ENCODE data around the gene GJB2. TPM values are rescaled to one million over a fixed set of nuclear protein-coding genes. Genes with fewer than 3 reads are reported as not detected.

The GJB2 gene
- total RNA-seq, 2 experiments from 2014 or later = 0.19 to 0.25 TPM

DNA sequence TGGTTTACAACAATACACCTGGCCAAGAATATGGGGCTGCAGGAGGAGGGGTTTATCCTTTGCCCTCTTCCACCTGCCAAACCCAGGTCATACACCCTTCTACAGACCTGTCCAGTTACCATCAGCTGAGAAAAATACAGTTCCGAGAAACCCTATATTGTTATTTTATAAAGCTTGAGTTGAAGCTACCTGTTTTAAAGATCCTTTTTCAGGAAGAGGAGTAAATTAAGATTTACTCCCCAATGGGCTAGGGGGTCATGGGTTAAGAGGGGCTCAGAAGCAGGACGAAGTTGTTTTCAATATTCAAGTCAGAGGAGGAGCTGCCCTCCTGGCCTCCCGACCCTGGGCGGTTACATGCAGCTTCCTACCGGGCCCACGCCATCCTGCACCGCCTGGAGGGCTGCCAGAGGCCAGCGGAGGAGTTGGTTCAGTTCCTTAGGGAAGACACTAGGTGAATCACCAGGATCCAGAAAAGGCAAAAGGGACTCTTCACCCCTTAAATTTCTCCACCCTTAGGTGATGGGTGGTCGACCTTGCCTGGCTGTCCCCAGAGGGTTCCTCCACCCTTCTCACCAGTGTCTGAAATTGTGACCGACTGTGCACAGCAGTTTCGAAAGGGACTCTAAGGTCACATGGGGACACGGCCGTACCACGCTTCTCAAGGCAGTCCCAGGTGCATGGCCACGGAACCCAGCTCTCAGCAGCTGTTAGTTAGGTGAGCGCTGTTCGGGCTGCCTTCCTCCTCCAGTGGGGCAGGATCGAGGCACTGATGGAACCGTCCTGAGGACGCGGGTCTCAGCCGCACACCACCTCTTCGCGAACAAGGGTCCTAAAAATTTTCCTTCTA is 1.2 kb downstream of the GJB2 start:
- CTCF ChIA-PET = interaction anchor here (1.3 kb wide), 1 partner anchor 10 kb away, joined by 3 read pairs; no protein-coding TSS in a partner anchor
- H3K9me3 Mint-ChIP-seq = no peaks in the 10 kb centered on the region
- H3K4me1 ChIP-seq (ENCODE audit: insufficient read depth, low read length) = peaks cover 28% of the 10 kb centered on the region
- H3K4me3 ChIP-seq (ENCODE audit: low read length) = peak overlapping the region; percentile 44
- peak; percentile 19 for ATAC-seq (ENCODE audit: poor library complexity)
- H3K4me3 Mint-ChIP-seq = peak overlapping the region; percentile 75
- H3K9me3 ChIP-seq (ENCODE audit: control insufficient read depth in 1 of 2, insufficient read depth in 1 of 2, low read length in 2 of 2) = peaks cover 0 to 17% of the 10 kb centered on the region in 2 experiments
- H3K27ac ChIP-seq (ENCODE audit: low read depth in 1 of 2, low read length in 2 of 2) = no peak overlapping the region
- H3K27me3 ChIP-seq (ENCODE audit: control insufficient read depth in 1 of 2, insufficient read depth in 2 of 2, low read length in 2 of 2) = peaks cover 41 to 59% of the 10 kb centered on the region in 2 experiments
- TF ChIP-seq, protein P1, sequence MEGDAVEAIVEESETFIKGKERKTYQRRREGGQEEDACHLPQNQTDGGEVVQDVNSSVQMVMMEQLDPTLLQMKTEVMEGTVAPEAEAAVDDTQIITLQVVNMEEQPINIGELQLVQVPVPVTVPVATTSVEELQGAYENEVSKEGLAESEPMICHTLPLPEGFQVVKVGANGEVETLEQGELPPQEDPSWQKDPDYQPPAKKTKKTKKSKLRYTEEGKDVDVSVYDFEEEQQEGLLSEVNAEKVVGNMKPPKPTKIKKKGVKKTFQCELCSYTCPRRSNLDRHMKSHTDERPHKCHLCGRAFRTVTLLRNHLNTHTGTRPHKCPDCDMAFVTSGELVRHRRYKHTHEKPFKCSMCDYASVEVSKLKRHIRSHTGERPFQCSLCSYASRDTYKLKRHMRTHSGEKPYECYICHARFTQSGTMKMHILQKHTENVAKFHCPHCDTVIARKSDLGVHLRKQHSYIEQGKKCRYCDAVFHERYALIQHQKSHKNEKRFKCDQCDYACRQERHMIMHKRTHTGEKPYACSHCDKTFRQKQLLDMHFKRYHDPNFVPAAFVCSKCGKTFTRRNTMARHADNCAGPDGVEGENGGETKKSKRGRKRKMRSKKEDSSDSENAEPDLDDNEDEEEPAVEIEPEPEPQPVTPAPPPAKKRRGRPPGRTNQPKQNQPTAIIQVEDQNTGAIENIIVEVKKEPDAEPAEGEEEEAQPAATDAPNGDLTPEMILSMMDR (IDR thresholded peaks at IDR 0.05) = no peak
- H3K36me3 ChIP-seq (ENCODE audit: insufficient read depth, low read length) = no peaks in the 10 kb centered on the region
- POLR2A ChIA-PET = interaction anchor here (0.8 to 1.7 kb wide), 2 partner anchors 9 to 284 kb away, joined by 3 to 7 read pairs; no protein-coding TSS in a partner anchor
- H3K27me3 Mint-ChIP-seq = peaks cover 49% of the 10 kb centered on the region
- no peak overlapping the region for H3K27ac Mint-ChIP-seq
- peaks cover 20% of the 10 kb centered on the region for H3K4me1 Mint-ChIP-seq (ENCODE audit: low read depth)
- peak in 1 of 14 experiments; percentile 27 for DNase-seq
- no peaks in the 10 kb centered on the region for H3K36me3 Mint-ChIP-seq (ENCODE audit: low read depth)
- intact Hi-C loops (cut with DNase I, micrococcal nuclease) = loop anchor here (5.0 to 10.0 kb wide), 4 partner anchors 513 to 736 kb away; partner anchors contain the start of gene IL17D (in 1 of the 2)

DNA sequence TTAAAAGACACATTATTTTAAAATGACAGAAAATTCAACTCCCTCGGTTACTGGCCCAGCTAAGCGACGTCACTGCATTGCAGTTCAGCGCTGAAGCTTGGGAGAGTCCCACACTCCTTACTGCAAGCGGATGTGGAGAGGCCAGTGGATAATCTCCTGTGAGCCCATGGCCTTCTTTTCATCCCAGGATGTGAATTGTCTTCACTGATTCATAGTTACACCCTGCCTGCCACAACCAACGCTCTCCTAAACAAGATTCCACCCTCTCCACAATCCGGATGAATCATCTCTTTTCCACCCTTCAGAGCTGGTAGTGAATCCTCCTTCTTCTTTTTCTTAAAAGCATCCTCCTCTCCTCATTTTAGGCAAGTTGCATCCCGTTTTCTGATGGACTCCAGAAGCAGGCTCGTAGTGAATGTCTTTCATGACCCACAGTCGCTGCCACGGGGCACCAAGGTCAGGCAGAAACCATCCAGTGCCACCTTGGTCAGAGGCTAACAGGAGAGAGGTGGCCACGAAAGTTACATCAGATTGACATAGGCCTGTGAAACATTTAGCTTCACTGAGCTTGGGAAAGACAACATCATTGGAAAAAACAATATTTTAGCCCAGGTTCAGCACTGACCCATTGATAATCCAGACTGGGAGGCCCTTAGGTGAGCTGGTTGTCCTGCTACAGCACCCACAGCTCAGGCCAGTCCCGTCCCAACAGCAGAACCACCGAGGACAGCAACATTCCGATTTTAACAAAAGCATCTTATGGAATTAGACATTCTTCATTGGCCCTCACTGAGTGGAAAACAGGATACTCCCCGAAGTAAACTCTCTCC is 2.0 kb downstream of the GJB2 start:
- Histone ChIP-seq H3K36me3 (ENCODE audit: insufficient read depth, low read length) (no peaks in the 10 kb centered on the region), H3K9me3 (ENCODE audit: control insufficient read depth in 1 of 2, insufficient read depth in 1 of 2, low read length in 2 of 2) (peaks cover 0 to 17% of the 10 kb centered on the region in 2 experiments), H3K4me3 (ENCODE audit: low read length) (no peak overlapping the region), H3K27ac (ENCODE audit: low read depth in 1 of 2, low read length in 2 of 2) (no peak overlapping the region), H3K4me1 (ENCODE audit: insufficient read depth, low read length) (peaks cover 28% of the 10 kb centered on the region), H3K27me3 (ENCODE audit: control insufficient read depth in 1 of 2, insufficient read depth in 2 of 2, low read length in 2 of 2) (peaks cover 37 to 51% of the 10 kb centered on the region in 2 experiments)
- no peak for ATAC-seq (ENCODE audit: poor library complexity)
- POLR2A ChIA-PET = interaction anchor here (1.7 kb wide), 1 partner anchor 285 kb away, joined by 7 read pairs; no protein-coding TSS in a partner anchor
- intact Hi-C loops (cut with DNase I, micrococcal nuclease) = loop anchor here (5.0 to 10.0 kb wide), 4 partner anchors 514 to 737 kb away; partner anchors contain the start of gene IL17D (in 1 of the 2)
- no peak overlapping the region for H3K27ac Mint-ChIP-seq
- TF ChIP-seq, protein P1 (IDR thresholded peaks at IDR 0.05) = no peak
- peaks cover 40% of the 10 kb centered on the region for H3K27me3 Mint-ChIP-seq
- CTCF ChIA-PET = interaction anchor here (1.3 kb wide), 1 partner anchor 9 kb away, joined by 3 read pairs; no protein-coding TSS in a partner anchor
- H3K36me3 Mint-ChIP-seq (ENCODE audit: low read depth) = no peaks in the 10 kb centered on the region
- peak overlapping the region; percentile 42 for H3K4me3 Mint-ChIP-seq
- H3K9me3 Mint-ChIP-seq = no peaks in the 10 kb centered on the region
- no peak for DNase-seq
- peaks cover 20% of the 10 kb centered on the region for H3K4me1 Mint-ChIP-seq (ENCODE audit: low read depth)

DNA sequence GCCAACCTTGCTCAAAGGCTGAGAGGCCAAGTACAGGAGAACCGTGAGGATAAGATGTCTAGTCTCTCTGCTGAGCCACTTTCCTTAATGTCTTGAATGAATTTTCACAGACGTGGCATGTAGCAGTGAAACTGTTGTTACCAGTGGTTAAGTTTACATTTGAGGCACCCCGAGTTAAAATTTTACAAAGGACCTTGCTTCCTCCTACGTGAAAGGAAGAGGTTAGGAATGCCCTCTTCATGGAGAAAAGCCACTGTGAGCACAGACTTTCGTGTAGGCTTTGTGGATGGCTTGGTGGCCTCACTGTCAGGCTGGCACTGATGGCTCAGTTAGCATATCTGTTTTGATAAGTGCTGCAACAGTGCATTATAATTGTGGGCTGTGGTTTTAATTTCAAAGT is 2.7 kb downstream of the GJB2 start:
- Histone ChIP-seq H3K27ac (ENCODE audit: low read depth in 1 of 2, low read length in 2 of 2) (no peak overlapping the region), H3K36me3 (ENCODE audit: insufficient read depth, low read length) (no peaks in the 10 kb centered on the region), H3K9me3 (ENCODE audit: control insufficient read depth in 1 of 2, insufficient read depth in 1 of 2, low read length in 2 of 2) (peaks cover 0 to 17% of the 10 kb centered on the region in 2 experiments), H3K4me3 (ENCODE audit: low read length) (no peak overlapping the region), H3K27me3 (ENCODE audit: control insufficient read depth in 1 of 2, insufficient read depth in 2 of 2, low read length in 2 of 2) (peaks cover 31 to 44% of the 10 kb centered on the region in 2 experiments), H3K4me1 (ENCODE audit: insufficient read depth, low read length) (peaks cover 28% of the 10 kb centered on the region)
- Mint-ChIP-seq H3K27ac (no peak overlapping the region), H3K36me3 (ENCODE audit: low read depth) (no peaks in the 10 kb centered on the region), H3K27me3 (peaks cover 34% of the 10 kb centered on the region), H3K4me3 (no peak overlapping the region), H3K4me1 (ENCODE audit: low read depth) (peaks cover 20% of the 10 kb centered on the region), H3K9me3 (no peaks in the 10 kb centered on the region)
- DNase-seq (no peak), ATAC-seq (ENCODE audit: poor library complexity) (no peak)
- TF ChIP-seq, protein P1 (IDR thresholded peaks at IDR 0.05) = no peak
- intact Hi-C loops (cut with DNase I, micrococcal nuclease) = loop anchor here (5.0 to 10.0 kb wide), 4 partner anchors 515 to 737 kb away; partner anchors contain the start of gene IL17D (in 1 of the 2)
- POLR2A ChIA-PET = no interaction called here
- CTCF ChIA-PET = no interaction called here
